HG02642 (cell line): ENCODE results near the gene HOXD3.

Experiments used
- ATAC-seq: cut with Tn5 transposase; IDR thresholded peaks from one replicate; pipeline ENCODE4 v1.9.1; 2021; ENCODE audit warnings: mild to moderate bottlenecking; ENCODE audit not compliant: unreplicated experiment, poor library complexity

The HOXD3 gene

DNA sequence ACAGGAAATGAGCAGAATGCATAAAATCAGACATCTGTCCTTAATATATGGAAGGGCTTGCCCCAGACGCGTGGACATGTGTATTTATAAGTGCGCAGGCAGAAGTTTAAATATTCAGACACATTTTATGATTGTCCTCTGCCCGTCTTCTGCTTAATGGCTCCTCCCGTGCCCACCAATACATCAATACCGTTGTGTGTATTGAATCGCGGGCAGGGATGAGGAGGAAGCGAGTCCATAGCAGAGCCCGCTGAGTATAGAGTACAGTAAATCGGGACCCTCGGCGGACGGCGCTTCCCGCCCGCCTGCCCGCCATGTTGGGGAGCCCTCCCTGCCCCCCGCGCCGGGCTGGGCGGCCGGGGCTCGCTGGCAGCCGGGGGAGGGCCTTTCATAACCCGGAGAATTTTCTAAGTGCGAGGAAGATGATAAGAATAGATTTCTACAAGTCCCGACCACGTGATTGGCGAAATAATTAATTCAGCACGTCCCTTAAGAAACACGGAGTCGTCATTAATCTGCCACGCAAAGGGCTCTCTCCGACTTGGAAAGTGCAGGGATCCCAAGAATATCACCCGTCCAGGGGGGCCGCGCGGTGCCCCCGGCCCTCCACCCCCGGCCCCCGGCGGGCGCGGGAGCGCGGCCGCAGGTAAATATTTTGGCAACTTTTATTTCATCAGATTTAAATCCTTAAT lies at the start of gene HOXD3:
Gene HOXD3, plus strand, starts transcription at position 501 of the 692 bp plus-strand sequence. CDS start 11,808 bp downstream, outside the sequence.
- ATAC-seq: no peak

DNA sequence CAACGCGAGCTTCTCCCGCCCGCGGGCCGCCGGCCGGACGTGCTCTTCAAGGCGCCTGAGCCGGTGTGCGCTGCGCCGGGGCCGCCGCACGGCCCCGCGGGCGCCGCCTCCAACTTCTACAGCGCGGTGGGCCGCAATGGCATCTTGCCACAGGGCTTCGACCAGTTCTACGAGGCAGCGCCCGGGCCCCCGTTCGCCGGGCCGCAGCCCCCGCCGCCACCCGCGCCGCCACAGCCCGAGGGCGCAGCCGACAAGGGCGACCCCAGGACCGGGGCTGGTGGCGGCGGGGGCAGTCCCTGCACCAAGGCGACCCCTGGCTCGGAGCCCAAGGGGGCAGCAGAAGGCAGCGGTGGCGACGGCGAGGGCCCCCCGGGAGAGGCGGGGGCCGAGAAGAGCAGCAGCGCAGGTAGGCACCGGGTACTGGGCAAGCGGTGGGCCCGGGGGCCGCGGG lies 49.4 kb upstream of the HOXD3 start:
- ATAC-seq: no peak

DNA sequence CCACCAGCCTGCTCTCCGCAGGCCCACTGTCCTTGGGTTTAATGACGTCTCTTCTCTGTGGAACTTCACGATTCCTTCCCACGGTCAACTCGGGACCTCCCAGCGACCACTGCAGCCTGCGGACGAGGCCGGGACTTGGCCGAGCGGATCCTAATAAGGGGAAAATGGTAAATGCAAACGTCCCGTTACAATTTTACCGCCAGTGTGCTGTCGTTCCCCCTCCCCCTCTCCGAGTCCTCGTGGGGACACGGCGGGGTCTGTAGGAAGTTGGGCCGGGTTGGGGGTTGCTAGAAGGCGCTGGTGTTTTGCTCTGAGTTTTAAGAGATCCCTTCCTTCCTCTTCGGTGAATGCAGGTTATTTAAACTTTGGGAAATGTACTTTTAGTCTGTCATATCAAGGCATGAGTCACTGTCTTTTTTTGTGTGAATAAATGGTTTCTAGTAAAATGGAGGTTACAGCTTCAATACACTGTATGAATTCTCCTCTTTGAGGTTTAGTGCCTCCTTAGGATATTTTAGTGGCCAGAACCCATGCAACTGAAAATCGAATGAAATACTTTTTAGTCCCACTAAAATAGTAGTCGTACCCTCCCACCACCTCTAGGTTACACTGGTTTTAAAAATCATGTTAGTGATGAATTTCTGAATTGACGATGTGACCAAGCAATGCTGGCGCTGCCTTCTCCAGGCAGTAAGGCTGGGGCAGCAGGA lies 47.8 kb upstream of the HOXD3 start:
- ATAC-seq: no peak

DNA sequence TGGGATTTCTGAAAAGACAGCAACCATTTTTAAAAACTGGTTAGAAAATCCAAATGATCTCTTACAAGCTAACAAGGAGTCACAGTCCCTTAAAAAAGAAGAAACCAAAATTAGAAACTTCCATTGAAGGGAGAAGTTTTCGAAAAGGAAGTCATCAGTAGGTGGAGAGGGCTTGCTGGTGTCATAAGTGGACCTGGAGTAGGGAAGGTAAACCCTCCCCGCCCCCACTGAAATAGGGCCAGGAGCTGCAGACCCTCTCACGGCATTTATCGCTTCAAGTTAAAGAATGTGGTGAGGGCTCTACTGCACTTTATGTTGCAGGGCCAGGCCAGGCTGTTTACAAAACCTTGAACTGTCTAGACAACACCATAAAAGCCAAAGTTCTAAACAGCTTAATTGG lies 47.2 kb upstream of the HOXD3 start:
- ATAC-seq: no peak

DNA sequence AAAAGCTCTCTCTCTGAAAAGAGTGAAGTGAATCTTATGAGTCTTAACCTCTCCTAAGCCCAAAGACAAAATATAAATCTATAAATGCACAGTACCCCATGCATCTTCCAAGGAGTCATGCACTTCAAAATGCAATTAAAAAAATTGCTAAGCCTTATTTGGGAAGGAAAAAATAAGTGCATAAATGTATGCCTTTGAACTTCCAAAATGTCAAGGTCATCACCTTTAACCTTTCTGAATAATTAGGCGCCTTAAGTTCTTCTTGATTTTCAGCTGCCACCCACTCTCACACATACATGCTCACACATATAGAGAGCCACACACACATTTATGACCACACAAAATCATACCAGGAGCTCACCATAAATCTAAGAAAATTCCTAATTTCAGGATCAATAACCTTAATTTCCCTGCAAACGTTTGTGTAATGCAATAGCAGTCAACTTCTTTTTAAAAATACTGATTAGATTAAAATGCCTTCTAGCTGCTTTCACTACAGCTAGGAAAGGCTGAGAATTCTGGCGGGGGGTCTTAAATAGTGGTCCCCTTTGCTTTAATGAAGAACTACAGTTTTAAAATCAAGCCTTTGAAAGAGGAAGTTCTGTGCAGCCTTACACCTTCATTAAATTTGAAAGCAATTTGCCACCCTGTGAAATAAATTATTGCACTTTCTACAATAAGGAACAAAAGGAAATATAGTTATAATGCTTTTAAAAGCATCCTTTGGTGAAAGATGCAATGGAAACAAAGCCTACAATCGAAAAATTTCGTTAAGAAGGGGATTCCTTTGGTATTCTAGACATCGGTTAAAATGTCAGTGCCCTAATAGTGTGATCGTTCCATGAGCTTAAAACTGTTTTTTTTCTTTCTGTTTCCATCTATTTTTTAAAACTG lies 46.4 kb upstream of the HOXD3 start:
- ATAC-seq: no peak

DNA sequence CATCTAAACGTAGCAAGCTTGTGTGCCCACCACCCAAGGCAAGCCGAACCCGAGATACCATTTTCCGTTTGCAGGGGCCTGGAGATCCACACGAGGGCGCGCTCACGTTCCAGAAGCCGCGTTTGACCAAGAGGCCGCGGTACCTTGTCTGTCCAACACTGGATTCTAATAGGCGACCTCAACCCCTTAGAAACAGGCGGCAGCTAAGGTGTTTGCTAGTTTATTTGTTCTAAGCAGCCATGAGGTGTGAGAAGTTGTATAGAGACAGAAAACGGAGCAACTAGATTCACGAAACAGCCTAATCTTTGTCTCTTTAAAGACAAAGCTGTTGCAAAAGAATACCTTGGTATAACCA lies 45.8 kb upstream of the HOXD3 start:
- ATAC-seq: no peak

DNA sequence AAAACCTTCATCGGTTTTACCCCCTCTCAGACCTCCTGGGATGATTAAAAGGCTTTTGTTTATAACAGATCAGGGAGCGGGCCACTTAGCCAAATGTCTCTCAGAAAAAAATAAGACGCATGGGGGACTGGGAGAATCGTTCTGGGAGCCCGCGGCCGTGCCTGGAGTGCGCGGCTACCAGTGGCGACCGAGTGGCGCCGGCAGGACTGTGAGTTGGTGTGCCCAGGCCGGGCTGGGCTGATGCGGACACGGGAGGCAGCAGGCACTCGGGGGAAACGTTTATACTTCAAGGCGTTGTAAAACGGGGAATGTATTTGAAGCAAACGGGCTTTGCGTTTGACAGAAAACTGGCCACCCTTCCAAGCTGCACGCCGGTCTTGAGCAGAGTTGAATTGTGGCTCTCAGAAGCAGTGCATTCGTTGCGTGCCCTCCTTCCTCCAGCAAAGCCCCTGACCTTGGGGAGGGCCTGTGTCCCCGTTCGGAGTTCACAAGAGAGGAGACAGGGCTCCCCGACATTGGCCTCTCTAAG lies 45.2 kb upstream of the HOXD3 start:
- ATAC-seq: no peak

DNA sequence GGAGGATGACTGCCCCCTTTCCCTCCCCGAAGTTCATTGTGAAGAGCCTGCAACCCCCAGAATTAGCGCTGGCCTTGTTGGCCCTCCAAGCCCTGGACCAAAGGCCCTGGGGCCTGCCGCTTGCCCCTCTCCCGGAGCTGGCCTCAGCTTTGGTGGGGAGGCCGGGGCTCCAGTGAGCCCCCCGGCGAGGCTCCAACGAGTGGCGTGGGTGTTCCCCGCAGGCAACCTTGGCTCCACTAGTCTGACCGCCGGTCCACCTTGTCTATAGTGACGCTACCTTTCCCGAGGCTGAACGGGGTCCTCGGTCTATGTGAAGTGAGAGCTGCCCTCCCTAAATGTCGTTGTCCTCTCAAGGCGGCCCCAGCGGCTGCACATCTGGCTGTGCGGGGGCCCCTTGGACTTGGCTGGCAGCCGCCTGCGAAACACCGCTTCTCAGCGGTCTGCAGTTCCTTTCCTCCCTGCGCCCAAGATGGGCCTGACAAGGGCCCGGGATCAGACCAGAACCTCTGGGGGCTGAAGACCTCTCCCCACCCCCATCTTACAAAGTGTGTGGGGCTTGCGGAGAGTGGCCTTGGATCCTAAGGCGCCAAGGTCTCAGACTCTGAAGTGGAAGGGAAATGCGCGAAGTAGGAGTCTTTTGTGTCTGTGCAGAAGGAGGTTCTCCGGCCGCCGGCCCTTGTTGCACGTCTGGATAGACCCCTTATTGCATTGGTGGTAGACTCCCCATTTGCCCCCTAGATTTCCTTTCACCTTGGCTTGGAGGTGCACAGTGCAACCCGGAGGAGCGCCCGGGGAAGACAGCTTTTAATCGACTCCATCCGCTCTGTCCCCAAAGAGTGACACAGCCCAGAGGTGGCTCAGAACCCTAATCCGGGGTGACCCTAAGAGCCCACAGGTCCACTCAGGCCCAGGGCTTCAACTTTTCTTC lies 44.5 kb upstream of the HOXD3 start:
- no peak for ATAC-seq

DNA sequence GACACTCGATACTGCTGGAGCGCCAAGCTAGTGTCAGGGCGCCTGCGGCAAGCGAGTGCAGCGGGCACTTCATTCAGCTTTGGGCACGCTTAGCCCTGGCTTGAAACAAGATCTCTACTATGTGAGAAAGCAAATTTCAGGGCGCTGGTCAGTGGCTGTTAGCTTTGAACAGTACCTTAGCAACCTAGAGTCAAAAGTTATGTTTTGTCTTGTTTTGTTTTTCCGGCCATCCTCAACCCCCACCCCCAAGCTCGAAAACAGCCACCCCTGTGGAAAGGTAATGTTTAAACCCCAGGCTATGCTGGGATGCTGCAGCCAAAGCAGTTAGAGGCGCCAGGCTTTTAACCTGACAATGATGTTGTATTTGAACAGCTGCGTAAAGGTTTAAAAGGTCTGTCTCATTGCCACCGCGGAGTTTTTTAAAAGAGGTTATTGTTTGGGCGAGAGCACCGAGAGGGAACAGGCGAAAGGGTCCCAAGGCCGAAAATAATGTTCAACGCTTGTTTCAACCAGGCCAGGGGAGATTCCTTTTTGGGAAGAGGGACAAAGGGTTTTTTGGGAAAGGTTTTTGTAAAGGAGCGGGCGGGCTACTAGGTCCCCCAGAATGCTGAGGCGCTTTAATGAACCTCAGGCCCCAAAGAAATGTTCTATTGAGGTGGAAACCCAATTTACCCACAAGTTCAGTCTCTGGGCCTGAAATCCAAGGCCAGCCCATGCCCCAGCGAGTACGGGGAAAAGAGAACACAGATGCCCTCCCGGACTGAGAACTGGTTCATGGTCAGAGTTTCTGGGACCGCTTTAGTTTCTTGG lies 42.8 kb upstream of the HOXD3 start:
- ATAC-seq: no peak

DNA sequence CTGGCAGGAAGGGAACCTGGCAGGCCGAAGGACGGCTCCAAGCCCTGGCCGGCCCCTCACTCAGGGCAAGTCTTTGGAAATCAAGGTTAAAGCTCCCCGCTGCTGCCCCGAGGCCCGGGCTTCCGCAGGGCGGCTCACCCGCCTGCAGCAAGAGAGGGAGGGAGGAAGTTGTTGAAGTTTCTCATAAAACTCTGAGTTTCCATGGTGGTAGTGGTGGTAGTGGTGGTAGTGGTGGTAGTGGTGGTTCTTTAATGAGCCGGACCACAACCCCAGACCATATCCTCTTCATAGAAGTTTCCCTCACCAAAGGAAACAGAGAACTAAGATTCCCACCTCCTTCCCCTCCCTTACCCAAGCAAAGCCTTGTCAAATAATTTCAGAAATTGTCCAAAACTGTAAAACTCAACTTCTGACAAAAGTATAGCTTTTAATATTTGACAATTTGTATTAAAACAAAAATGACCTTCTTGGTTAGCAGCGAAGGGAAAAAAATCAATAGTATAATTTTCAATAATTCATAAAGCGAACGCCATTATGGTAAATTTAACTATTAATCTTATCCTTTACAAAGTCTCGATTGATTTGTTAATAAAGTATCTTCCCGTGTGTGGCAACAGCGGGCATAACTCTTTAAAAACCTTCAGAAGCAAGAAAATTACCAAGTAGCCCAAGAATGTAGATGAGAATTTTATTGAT lies 42.0 kb upstream of the HOXD3 start:
- no peak for ATAC-seq

DNA sequence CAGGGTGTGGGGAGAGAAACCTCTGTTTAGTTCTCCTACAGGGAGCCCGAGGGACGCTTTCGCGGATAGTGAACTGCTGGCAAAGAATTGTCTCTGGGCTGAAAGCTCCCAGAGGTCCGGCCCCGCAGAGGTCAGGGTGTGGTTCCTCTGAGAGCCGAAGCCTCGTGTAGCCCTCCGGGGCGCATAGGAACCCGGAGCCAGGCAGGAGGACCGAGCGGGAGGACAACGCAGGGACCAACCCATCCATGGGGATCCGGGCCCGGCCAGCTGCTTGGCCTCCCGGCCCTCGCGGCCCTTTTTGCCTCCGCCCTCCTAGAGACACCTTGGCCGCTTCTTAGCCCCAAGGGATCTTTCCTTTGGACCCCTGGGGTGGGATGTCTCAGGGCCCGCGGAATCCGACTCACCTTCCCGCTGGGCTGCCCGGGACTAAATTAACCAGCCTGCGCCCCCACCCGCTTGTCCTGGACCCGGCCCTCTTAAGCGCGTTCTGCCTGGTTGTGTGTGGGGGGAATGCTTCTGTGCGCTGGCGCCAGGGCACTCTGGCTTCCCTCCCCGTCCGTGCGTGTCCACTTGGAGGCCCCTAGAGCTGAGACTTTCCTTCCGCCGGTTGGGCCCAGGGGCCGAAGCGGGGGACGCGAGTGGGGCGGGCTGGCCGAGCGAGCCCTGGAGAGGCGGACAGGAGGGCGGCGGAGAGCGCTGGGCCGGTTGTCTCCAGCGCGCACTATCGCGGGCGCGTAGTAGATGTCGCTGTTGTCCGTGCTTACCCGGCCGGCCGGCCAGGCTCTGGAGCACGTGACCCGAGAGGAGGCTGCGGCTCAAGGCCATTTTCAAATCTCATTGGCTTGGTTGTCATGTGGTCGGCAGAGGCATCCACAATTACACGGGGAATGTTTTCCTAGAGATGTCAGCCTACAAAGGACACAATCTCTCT lies 41.0 kb upstream of the HOXD3 start, which contains the start of gene HOXD10:
Gene HOXD10, plus strand, starts transcription at position 896 of the 931 bp plus-strand sequence. CDS start 56 bp downstream, outside the sequence.
- no peak for ATAC-seq

DNA sequence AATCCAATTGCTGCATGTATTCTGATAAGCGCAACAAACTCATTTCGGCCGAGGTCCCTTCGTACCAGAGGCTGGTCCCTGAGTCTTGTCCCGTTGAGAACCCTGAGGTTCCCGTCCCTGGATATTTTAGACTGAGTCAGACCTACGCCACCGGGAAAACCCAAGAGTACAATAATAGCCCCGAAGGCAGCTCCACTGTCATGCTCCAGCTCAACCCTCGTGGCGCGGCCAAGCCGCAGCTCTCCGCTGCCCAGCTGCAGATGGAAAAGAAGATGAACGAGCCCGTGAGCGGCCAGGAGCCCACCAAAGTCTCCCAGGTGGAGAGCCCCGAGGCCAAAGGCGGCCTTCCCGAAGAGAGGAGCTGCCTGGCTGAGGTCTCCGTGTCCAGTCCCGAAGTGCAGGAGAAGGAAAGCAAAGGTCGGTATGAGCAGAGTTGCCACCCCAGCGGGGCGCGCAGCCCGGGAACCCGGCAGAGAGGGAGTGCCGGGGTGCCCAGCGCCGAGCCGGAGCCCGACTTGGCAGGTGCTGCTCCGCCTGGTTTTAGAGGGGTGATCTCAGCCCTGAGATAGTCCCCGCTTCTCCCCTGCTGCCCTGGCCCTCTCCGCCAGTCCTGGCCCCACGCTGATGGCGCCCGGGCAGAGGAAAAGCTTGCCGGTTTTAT lies 39.8 kb upstream of the HOXD3 start:
- ATAC-seq: no peak

DNA sequence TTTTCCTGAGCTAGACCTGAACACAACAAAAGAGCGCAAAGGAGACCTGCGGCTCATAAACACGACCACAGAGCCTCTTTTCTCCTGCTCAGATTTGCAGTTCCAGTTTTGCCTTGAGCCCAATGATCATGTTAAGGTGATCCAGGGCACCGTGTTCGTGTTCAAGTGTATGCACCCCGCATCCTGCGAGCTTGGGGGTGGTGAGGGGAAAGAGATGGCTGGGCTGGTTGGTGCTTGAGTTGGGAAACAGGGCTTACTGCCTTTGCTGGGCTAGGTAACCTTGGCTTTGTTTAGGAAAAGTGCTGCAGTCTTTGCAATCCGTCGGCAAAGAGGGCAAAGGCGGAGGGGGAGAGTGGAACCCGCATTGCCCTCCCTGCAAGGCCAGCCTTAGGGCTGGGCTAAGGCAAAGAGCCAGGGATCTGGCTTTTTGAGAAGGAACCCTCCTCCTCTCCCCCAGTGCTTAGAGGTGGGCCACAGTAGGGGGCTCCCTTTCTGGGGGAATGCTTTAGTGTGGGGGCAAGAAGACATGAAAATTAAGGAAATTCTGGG lies 39.2 kb upstream of the HOXD3 start:
- no peak for ATAC-seq

DNA sequence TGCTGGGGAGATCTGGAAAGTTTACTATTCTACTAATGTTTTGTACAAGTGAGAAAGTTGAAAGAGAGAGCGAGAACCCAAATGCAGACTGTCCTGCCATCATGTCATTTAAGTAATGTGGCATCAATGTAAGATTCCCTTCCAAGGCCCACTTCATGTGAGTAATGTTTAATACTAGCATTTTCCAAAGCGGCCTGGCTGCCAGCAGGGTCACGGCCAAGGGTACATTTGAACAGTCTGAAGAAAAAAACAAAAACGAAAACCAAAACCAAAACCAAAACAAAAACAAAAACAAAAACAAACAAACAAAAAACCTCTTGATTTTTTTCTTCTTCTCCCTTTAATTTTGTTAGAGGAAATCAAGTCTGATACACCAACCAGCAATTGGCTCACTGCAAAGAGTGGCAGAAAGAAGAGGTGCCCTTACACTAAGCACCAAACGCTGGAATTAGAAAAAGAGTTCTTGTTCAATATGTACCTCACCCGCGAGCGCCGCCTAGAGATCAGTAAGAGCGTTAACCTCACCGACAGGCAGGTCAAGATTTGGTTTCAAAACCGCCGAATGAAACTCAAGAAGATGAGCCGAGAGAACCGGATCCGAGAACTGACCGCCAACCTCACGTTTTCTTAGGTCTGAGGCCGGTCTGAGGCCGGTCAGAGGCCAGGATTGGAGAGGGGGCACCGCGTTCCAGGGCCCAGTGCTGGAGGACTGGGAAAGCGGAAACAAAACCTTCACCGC lies 38.3 kb upstream of the HOXD3 start:
- no peak for ATAC-seq

DNA sequence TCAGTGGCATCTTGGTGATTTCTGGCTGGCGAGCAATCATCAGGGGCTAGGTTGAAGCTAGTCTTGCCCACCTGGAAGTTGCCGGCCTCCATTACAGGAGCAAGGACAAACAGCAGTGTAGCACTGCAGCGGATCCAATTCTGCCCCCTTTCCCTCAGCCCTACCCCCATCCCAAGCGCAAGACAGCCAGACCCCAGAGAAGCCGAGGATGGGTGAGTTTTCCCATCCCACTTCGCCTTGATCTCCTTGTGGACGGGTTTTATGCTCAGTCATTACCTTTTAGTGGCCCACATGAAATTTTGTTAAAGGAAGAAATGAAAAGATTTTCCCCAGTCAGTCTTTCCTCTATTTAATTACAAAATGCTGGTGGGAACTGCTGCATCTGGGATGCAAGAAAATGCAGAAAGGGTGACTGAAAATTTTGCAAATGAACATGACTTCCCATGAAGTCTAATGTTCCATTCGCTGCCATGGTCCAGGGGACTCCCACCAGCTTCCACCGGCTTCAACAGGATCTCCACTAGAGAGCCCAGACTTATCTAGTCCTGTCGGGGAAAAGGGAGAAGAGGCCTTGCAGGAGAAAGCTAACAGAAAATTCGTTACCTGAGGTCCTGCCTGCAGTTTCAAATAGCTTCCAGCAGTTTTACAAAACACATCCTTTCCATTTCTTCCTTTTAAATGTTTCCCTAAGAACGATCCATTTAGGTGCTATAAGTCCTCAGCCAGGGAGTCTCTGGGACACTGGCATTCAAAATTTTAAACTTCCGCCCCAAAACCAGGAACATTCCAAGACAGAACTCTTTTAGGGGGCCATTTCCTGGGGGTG lies 36.5 kb upstream of the HOXD3 start:
- no peak for ATAC-seq
